Left lung (tissue), 10 donors: ENCODE measurements around the gene ARHGEF12. TPM values are rescaled to one million over a fixed set of nuclear protein-coding genes. Genes with fewer than 3 reads are reported as not detected.

Experiments used
- ATAC-seq: fragments of 200-7000 bp; cut with Tn5 transposase; one replicate; pipeline ENCODE4 v1.9.1; 2020; ENCODE audit warnings: moderate library complexity
- DNase-seq, 4 donors: peaks; one replicate each; pipeline ENCODE4 v3.0.0-alpha.2; 2013 to 2020
- H3K27ac ChIP-seq, 2 donors: fragments of 200-600 bp; sonication (generic) in 1 of 2; one replicate each; pipeline versions ENCODE4 v1.5.0 to v1.8.0; 2020 to 2021
- H3K27me3 ChIP-seq, 2 donors: fragments of 200-600 bp; sonication (generic) in 1 of 2; one replicate each; pipeline versions ENCODE4 v1.5.0 to v1.8.0; 2020 to 2021
- H3K36me3 ChIP-seq, 2 donors: fragments of 200-600 bp; sonication (generic) in 1 of 2; one replicate each; pipeline versions ENCODE4 v1.5.0 to v1.8.0; 2020 to 2021
- H3K4me1 ChIP-seq, 2 donors: fragments of 200-600 bp; one replicate each; pipeline ENCODE4 v1.8.0; 2021
- H3K4me3 ChIP-seq, 2 donors: fragments of 200-600 bp; sonication (generic) in 1 of 2; one replicate each; pipeline versions ENCODE4 v1.5.0 to v1.8.0; 2020 to 2021; ENCODE audit warnings: mild to moderate bottlenecking in 1 of 2
- H3K9me3 ChIP-seq, 2 donors: fragments of 200-600 bp; sonication (generic) in 1 of 2; one replicate each; pipeline versions ENCODE4 v1.5.0 to v1.8.0; 2020 to 2021
- CTCF ChIP-seq, 2 donors: fragments of 200-600 bp; sonication (generic) in 1 of 2; IDR thresholded peaks; one replicate each; pipeline versions ENCODE4 v1.5.0 to v1.8.0; 2021; ENCODE audit warnings: antibody characterized with exemption in 2 of 2
- intact Hi-C, 2 donors: fragments of 100-400 bp; cut with DNase I; formaldehyde crosslinking; loops; one replicate each; pipeline versions ENCODE4 v1.11.2 to v1.14.2; 2022
- polyA plus RNA-seq, 6 donors: library from polyadenylated mRNA; unstranded; fragments of 120-200 nt; gene quantifications; one replicate each; pipeline ENCODE4 v1.2.1, GENCODE V29; 2013; ENCODE audit not compliant: insufficient read length in 6 of 6
- total RNA-seq, 2 donors: library from RNA; stranded (reverse); fragmentation: NEBNext Ultra II Directional; extraction: Animal tissue kit (Norgen Biotek cat#: 25700); gene quantifications; one replicate each; pipeline ENCODE4 v1.2.1, GENCODE V29; 2021
- donor health status: DM: no; HTN: yes; CAD: no.
- donor health status: DM: no; HTN: no; CAD: no.

ARHGEF12 gene
- total and polyA plus RNA-seq, 8 donors, result 91.4 to 109 (median 99.6) TPM

DNA sequence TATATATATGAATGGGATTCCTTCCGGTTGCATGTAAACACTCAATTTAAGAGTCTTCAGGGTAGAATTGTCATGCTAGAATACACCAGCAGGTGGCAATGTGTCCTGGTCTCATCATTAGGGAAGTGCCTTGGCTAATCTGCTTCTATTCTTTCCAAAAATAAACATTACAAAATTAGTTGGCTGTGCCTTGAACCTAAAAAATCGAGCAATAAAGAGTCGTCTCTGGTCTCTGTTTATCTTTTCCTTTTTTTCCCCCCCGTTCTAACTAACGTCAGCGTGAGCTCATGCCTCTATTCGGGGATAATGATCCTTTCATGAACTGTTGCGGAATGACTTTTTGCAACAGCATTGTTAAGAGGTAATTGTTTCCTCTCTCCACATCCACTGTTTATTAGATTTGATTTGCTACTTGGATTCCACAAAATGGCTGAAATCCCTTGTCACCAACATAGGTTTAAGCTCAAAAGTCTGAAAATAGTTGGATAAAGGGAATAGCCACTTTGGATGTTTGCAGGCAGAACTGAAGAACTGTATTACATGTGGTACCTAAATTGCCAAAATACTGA lies 1.2 kb upstream of the ARHGEF12 start:
- DNase-seq, result peak in 2 of 4 donors; percentile 87 to 92
- peak overlapping the region; percentile 55 to 79 for H3K4me3 ChIP-seq
- H3K9me3 ChIP-seq, result no peaks in the 10 kb centered on the region
- peak; percentile 44 for ATAC-seq
- peak; percentile 64 to 65 for TF ChIP-seq CTCF (IDR thresholded peaks at IDR 0.05)
- H3K27ac ChIP-seq, result peak overlapping the region; percentile 91 to 97
- peaks cover 0 to 87% of the 10 kb centered on the region in 2 donors for H3K27me3 ChIP-seq
- intact Hi-C loops, result loop anchor here in 1 of 2 donors (10.0 kb wide), 3 partner anchors 80 to 350 kb away; no protein-coding TSS in a partner anchor
- peaks cover 13 to 26% of the 10 kb centered on the region in 2 donors for H3K4me1 ChIP-seq
- H3K36me3 ChIP-seq, result no peaks in the 10 kb centered on the region

- peak in 2 of 4 donors; percentile 42 to 81 for DNase-seq
- Histone ChIP-seq H3K27ac (peak overlapping the region; percentile 91 to 97), H3K9me3 (no peaks in the 10 kb centered on the region), H3K36me3 (no peaks in the 10 kb centered on the region), H3K4me3 (peak overlapping the region; percentile 55 to 79), H3K4me1 (peaks cover 15 to 32% of the 10 kb centered on the region in 2 donors), H3K27me3 (peaks cover 0 to 87% of the 10 kb centered on the region in 2 donors)
- no peak for TF ChIP-seq CTCF (IDR thresholded peaks at IDR 0.05)
- intact Hi-C loops, result loop anchor here in 1 of 2 donors (10.0 kb wide), 3 partner anchors 79 to 349 kb away; no protein-coding TSS in a partner anchor
- ATAC-seq, result peak; percentile 41
These were observed 681 bp upstream of the ARHGEF12 start for GRCh38 chr11:120335556-120335907.

- no peaks in the 10 kb centered on the region for H3K36me3 ChIP-seq
- peak overlapping the region; percentile 68 to 79 for H3K4me3 ChIP-seq
- DNase-seq (peak in 3 of 4 donors; percentile 53 to 87 (median 53)), ATAC-seq (peak; percentile 40)
- H3K4me1 ChIP-seq, result peaks cover 15 to 42% of the 10 kb centered on the region in 2 donors
- intact Hi-C loops, result loop anchor here in 1 of 2 donors (10.0 kb wide), 3 partner anchors 78 to 348 kb away; no protein-coding TSS in a partner anchor
- H3K27me3 ChIP-seq, result peaks cover 0 to 87% of the 10 kb centered on the region in 2 donors
- no peak for TF ChIP-seq CTCF (IDR thresholded peaks at IDR 0.05)
- peak overlapping the region; percentile 91 to 97 for H3K27ac ChIP-seq
- H3K9me3 ChIP-seq, result no peaks in the 10 kb centered on the region
These were observed 585 bp downstream of the ARHGEF12 start for GRCh38 chr11:120336641-120337354.

- H3K27ac ChIP-seq, result peak overlapping the region; percentile 91 to 97
- no peak for ATAC-seq
- peak in 1 of 4 donors; percentile 35 for DNase-seq
- no peaks in the 10 kb centered on the region for H3K9me3 ChIP-seq
- H3K27me3 ChIP-seq, result peaks cover 0 to 90% of the 10 kb centered on the region in 2 donors
- TF ChIP-seq CTCF (IDR thresholded peaks at IDR 0.05), result no peak
- no peaks in the 10 kb centered on the region for H3K36me3 ChIP-seq
- H3K4me1 ChIP-seq, result peaks cover 15 to 43% of the 10 kb centered on the region in 2 donors
- intact Hi-C loops, result loop anchor here in 1 of 2 donors (10.0 kb wide), 3 partner anchors 77 to 347 kb away; no protein-coding TSS in a partner anchor
- peak overlapping the region; percentile 68 to 79 for H3K4me3 ChIP-seq
These were observed 1.3 kb downstream of the ARHGEF12 start for GRCh38 chr11:120337355-120338106.
